Measurements from ENCODE around the gene TMX2. TPM values are rescaled to one million over a fixed set of nuclear protein-coding genes. Genes with fewer than 3 reads are reported as not detected.

The TMX2 gene
- total RNA-seq, 1 experiment from 2014 or later, result 151 TPM

GRCh38 chr11:57745206-57745605, 32.8 kb downstream of the TMX2 start:
- ChIA-PET CTCF (no interaction called here), POLR2A (no interaction called here)
- no peak for DNase-seq (ENCODE audit: low read depth, low spot score)
- TF ChIP-seq CTCF (IDR thresholded peaks at IDR 0.05) (no peak), SIN3A (IDR thresholded peaks at IDR 0.05; ENCODE audit: borderline replicate concordance, insufficient read depth, low read depth, low read length) (no peak), REST (IDR thresholded peaks at IDR 0.05; ENCODE audit: insufficient read depth in 1 of 2, low read depth in 2 of 2, low read length in 1 of 2) (no peak), POLR2AphosphoS5 (IDR thresholded peaks at IDR 0.05; ENCODE audit: low read depth, low read length) (no peak), TCF7L2 (IDR thresholded peaks at IDR 0.05; ENCODE audit: low read depth, low read length) (no peak)
- H3K36me3 ChIP-seq (ENCODE audit: control insufficient read depth, insufficient read depth, low read length), result peaks cover 10% of the 10 kb centered on the region; the same call in 1 of the 2 replicates
- in situ Hi-C loops (cut with HindIII; ENCODE audit: low pct_unique_long_range_greater_than_20kb, low sequenced_read_pairs) (no loop called here), intact Hi-C loops (cut with micrococcal nuclease; ENCODE audit: unreplicated experiment) (loop anchor here (5.0 kb wide), 1 partner anchor 767 kb away; no protein-coding TSS in a partner anchor)
- H3K27ac ChIP-seq (ENCODE audit: low read length), result no peak overlapping the region
- H3K9me3 ChIP-seq (ENCODE audit: control insufficient read depth, insufficient read depth, low read depth, low read length), result no peaks in the 10 kb centered on the region
- H3K4me3 ChIP-seq (ENCODE audit: low read depth in 2 of 2, low read length in 2 of 2), result no peak overlapping the region
- no peaks in the 10 kb centered on the region for H3K27me3 ChIP-seq (ENCODE audit: control insufficient read depth, insufficient read depth, low read length)
- no peak for ATAC-seq
- BruUV-seq (replicated peaks), result no TSS peak
- H3K4me1 ChIP-seq (ENCODE audit: control insufficient read depth, insufficient read depth, low read length), result peaks cover 11% of the 10 kb centered on the region

- no peak for TF ChIP-seq TCF7L2 (IDR thresholded peaks at IDR 0.05; ENCODE audit: low read depth, low read length)
- TF ChIP-seq REST (IDR thresholded peaks at IDR 0.05; ENCODE audit: insufficient read depth in 1 of 2, low read depth in 2 of 2, low read length in 1 of 2), result no peak
- no peak for TF ChIP-seq POLR2AphosphoS5 (IDR thresholded peaks at IDR 0.05; ENCODE audit: low read depth, low read length)
- TF ChIP-seq CTCF (IDR thresholded peaks at IDR 0.05), result no peak
- TF ChIP-seq SIN3A (IDR thresholded peaks at IDR 0.05; ENCODE audit: borderline replicate concordance, insufficient read depth, low read depth, low read length), result no peak
- POLR2A ChIA-PET, result no interaction called here
- ATAC-seq (no peak), DNase-seq (ENCODE audit: low read depth, low spot score) (no peak)
- Histone ChIP-seq H3K36me3 (ENCODE audit: control insufficient read depth, insufficient read depth, low read length) (peaks cover 7% of the 10 kb centered on the region; the same call in 1 of the 2 replicates), H3K4me1 (ENCODE audit: control insufficient read depth, insufficient read depth, low read length) (peaks cover 7% of the 10 kb centered on the region), H3K9me3 (ENCODE audit: control insufficient read depth, insufficient read depth, low read depth, low read length) (no peaks in the 10 kb centered on the region), H3K27me3 (ENCODE audit: control insufficient read depth, insufficient read depth, low read length) (no peaks in the 10 kb centered on the region), H3K27ac (ENCODE audit: low read length) (no peak overlapping the region), H3K4me3 (ENCODE audit: low read depth in 2 of 2, low read length in 2 of 2) (no peak overlapping the region)
- BruUV-seq (replicated peaks), result no TSS peak
- in situ Hi-C loops (cut with HindIII; ENCODE audit: low pct_unique_long_range_greater_than_20kb, low sequenced_read_pairs), result no loop called here
- intact Hi-C loops (cut with micrococcal nuclease; ENCODE audit: unreplicated experiment), result loop anchor here (5.0 kb wide), 1 partner anchor 765 kb away; no protein-coding TSS in a partner anchor
- CTCF ChIA-PET, result no interaction called here
Observed at GRCh38 chr11:57746920-57747319, 34.5 kb downstream of the TMX2 start.
